ENCODE results near the gene PHF21A.

DNA sequence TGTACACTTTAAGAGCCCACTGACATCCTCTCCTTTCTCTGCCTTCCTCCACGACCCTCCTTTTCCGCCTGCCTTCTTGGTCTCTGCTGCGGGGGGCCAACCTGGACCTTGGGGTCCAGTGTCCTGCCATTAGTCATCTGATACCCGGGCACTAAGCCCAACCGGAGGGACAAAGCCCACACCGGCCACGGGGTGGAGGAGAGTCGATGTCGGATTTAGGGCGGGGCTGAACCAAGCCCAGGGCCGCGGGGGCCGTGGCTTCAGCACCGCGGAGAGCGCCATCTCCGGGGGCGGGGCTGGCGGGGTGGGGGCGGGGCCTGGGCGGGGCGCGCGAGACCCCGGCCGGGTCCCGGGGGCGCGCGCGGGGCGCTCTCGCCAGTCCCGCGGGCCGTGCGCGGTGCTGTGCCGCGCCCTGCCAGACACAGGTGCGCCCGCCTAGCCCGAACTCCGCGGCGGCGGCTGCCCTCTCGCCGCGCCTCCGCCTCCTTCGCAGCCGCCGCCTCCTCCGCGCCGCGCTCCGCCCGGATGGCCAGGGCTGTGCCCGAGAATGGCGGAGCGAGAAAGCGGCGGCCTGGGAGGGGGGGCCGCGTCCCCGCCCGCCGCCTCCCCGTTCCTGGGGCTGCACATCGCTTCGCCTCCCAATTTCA lies 235.9 kb downstream of the PHF21A start, which contains the start of gene MAPK8IP1:
- TF ChIP-seq, protein P1, sequence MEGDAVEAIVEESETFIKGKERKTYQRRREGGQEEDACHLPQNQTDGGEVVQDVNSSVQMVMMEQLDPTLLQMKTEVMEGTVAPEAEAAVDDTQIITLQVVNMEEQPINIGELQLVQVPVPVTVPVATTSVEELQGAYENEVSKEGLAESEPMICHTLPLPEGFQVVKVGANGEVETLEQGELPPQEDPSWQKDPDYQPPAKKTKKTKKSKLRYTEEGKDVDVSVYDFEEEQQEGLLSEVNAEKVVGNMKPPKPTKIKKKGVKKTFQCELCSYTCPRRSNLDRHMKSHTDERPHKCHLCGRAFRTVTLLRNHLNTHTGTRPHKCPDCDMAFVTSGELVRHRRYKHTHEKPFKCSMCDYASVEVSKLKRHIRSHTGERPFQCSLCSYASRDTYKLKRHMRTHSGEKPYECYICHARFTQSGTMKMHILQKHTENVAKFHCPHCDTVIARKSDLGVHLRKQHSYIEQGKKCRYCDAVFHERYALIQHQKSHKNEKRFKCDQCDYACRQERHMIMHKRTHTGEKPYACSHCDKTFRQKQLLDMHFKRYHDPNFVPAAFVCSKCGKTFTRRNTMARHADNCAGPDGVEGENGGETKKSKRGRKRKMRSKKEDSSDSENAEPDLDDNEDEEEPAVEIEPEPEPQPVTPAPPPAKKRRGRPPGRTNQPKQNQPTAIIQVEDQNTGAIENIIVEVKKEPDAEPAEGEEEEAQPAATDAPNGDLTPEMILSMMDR (IDR thresholded peaks at IDR 0.05 in 4 of 5, conservative IDR thresholded peaks at IDR 0.05 in 1 of 5), result no peak
- TF ChIP-seq POLR2A (IDR thresholded peaks at IDR 0.05), result no peak

Measured in gastrocnemius medialis (tissue), 4 donors.